H54 (cell line): Measurements from ENCODE around the gene INSIG1.

ENCODE experiments used
- DNase-seq: peaks from one replicate; pipeline ENCODE4 v3.0.0; 2011; ENCODE audit warnings: low spot score, mixed read lengths; ENCODE audit not compliant: insufficient read length
- FAIRE-seq: peaks from 3 replicates; lab custom pipeline; 2011; peaks lifted over from hg19 to GRCh38; lab: Jason Lieb, UNC
- POLR2A ChIP-seq: IDR thresholded peaks from 2 replicates; pipeline ENCODE4 v1.6.1; 2011; ENCODE audit warnings: low read depth, mild to moderate bottlenecking, low read length

INSIG1 gene

GRCh38 chr7:155324012-155324917 lies 26.6 kb downstream of the INSIG1 start:
- no peak for DNase-seq
- no peak for FAIRE-seq

GRCh38 chr7:155324918-155325235 lies 27.2 kb downstream of the INSIG1 start:
- TF ChIP-seq POLR2A = no peak
- FAIRE-seq (no peak), DNase-seq (no peak)

More at GRCh38 chr7:155324012-155324917, 26.6 kb downstream of the INSIG1 start:
- no peak for TF ChIP-seq POLR2A

GRCh38 chr7:155326385-155326784 lies 28.7 kb downstream of the INSIG1 start:
- no peak for TF ChIP-seq POLR2A
- FAIRE-seq = no peak
- no peak for DNase-seq

GRCh38 chr7:155327590-155328320 lies 30.1 kb downstream of the INSIG1 start:
- FAIRE-seq = no peak
- TF ChIP-seq POLR2A = no peak

GRCh38 chr7:155329225-155329624 lies 31.5 kb downstream of the INSIG1 start:
- no peak for FAIRE-seq
- TF ChIP-seq POLR2A = no peak
- no peak for DNase-seq

More at GRCh38 chr7:155327590-155328320, 30.1 kb downstream of the INSIG1 start:
- no peak for DNase-seq

GRCh38 chr7:155331396-155331795 lies 33.7 kb downstream of the INSIG1 start:
- no peak for DNase-seq
- TF ChIP-seq POLR2A = no peak
- no peak for FAIRE-seq

GRCh38 chr7:155333346-155334234 lies 35.9 kb downstream of the INSIG1 start:
- no peak for FAIRE-seq
- no peak for TF ChIP-seq POLR2A
- no peak for DNase-seq

- no peak for TF ChIP-seq POLR2A
- FAIRE-seq (no peak), DNase-seq (no peak)
Observed at GRCh38 chr7:155336812-155337602, 39.3 kb downstream of the INSIG1 start.

GRCh38 chr7:155337946-155338631 lies 40.4 kb downstream of the INSIG1 start:
- TF ChIP-seq POLR2A = no peak
- FAIRE-seq = no peak
- DNase-seq = no peak

GRCh38 chr7:155338632-155339320 lies 41.1 kb downstream of the INSIG1 start:
- TF ChIP-seq POLR2A = no peak
- DNase-seq = no peak
- no peak for FAIRE-seq

GRCh38 chr7:155339474-155339873 lies 41.8 kb downstream of the INSIG1 start:
- DNase-seq (no peak), FAIRE-seq (no peak)
- no peak for TF ChIP-seq POLR2A

- no peak for TF ChIP-seq POLR2A
- FAIRE-seq (no peak), DNase-seq (no peak)
Observed at GRCh38 chr7:155340071-155340531, 42.4 kb downstream of the INSIG1 start.
